H54 (cell line): Measurements from ENCODE around the gene CRYZL1.

ENCODE experiments used
- DNase-seq: peaks from one replicate; pipeline ENCODE4 v3.0.0; 2011; ENCODE audit warnings: low spot score, mixed read lengths; ENCODE audit not compliant: insufficient read length
- FAIRE-seq: peaks from 3 replicates; lab custom pipeline; 2011; peaks lifted over from hg19 to GRCh38; lab: Jason Lieb, UNC
- POLR2A ChIP-seq: IDR thresholded peaks from 2 replicates; pipeline ENCODE4 v1.6.1; 2011; ENCODE audit warnings: low read depth, mild to moderate bottlenecking, low read length

The CRYZL1 gene

GRCh38 chr21:33670076-33670978 is 28.8 kb upstream of the CRYZL1 start:
- DNase-seq = no peak
- FAIRE-seq = no peak
- TF ChIP-seq POLR2A = no peak

GRCh38 chr21:33668620-33669019 is 27.1 kb upstream of the CRYZL1 start:
- TF ChIP-seq POLR2A = no peak
- DNase-seq (no peak), FAIRE-seq (no peak)

DNA sequence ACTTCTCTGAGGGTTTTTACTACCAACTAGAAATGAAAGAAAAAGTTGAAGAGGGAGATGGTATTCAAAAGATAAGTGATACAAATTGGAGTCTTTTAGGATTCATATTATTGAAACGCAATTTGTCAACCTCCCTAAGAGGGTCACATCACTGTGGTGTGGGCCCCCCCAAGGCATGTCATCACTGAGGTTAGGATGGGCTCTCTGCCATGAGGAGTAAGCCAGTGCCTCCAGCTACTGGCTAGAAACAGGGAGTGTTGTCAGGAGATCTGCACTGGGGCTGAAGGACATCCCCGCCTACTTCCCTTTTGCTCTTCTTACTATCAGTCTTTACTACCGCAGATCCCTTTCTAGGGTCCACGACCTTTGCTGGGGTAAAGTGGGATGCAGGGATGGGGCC is 26.6 kb upstream of the CRYZL1 start:
- FAIRE-seq (no peak), DNase-seq (no peak)
- TF ChIP-seq POLR2A = no peak

DNA sequence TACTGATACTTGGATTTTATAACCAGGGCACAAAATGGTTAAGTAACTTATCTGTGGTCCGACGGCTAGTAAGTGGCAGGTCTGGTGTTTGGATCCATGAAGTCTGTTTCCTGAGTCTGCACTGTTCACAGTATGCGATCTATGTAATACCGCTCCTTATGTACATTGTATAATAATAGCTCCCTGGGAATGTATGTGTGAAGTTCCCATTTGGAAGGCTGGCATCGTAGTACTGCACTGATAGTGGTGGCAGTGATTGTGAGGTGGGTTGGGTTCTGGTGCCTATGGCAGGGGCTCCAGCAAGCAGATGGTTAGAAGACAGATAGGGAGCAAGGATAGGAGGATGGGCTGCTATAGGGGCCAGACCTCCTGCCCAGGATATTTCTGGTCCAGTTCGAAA is 26.1 kb upstream of the CRYZL1 start:
- no peak for TF ChIP-seq POLR2A
- no peak for DNase-seq
- no peak for FAIRE-seq

GRCh38 chr21:33666153-33666552 is 24.6 kb upstream of the CRYZL1 start:
- no peak for TF ChIP-seq POLR2A
- FAIRE-seq (no peak), DNase-seq (no peak)

GRCh38 chr21:33664135-33664534 is 22.6 kb upstream of the CRYZL1 start:
- TF ChIP-seq POLR2A = no peak
- DNase-seq (no peak), FAIRE-seq (no peak)

DNA sequence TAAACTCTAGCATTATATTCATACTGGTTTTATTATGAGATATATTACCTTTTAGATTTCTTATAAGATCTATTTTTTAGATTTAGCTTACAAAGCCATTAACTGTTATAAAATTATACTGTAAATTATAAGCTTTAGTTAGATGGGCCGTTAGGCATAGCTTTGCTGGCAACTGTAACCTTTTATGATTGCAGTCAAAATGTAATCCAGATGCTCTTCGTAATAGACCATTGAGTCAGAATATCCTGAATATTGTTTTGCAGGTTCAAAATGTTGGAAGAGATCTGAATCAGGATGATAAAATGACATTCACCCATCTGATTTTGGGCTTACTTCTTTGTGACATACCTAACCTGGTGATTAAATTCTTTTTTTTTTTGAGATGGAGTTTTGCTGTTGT is 21.7 kb upstream of the CRYZL1 start:
- FAIRE-seq (no peak), DNase-seq (no peak)
- TF ChIP-seq POLR2A = no peak

DNA sequence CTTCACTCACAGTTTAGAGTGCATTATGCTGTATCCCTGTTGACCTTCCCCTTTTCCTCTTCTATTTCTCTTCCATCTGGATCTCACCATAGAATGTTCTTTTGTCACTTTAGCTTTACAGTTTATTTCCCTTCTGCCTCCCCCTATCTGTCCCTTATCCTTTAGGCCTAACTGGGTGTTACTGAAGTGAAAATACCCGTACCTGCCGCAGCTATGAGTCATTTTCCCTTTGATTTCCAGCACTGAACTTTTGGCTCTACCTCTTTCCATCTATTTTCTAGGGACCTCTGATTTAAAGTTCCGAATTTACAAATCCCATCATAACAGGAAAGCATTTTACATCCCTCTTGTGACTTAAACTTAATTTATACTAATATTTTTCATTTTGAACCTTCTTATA is 20.5 kb upstream of the CRYZL1 start:
- FAIRE-seq = no peak
- no peak for TF ChIP-seq POLR2A

GRCh38 chr21:33661146-33661545 is 19.6 kb upstream of the CRYZL1 start:
- FAIRE-seq (no peak), DNase-seq (no peak)
- TF ChIP-seq POLR2A = no peak

More for the DNA sequence above, 20.5 kb upstream of the CRYZL1 start:
- DNase-seq = no peak

DNA sequence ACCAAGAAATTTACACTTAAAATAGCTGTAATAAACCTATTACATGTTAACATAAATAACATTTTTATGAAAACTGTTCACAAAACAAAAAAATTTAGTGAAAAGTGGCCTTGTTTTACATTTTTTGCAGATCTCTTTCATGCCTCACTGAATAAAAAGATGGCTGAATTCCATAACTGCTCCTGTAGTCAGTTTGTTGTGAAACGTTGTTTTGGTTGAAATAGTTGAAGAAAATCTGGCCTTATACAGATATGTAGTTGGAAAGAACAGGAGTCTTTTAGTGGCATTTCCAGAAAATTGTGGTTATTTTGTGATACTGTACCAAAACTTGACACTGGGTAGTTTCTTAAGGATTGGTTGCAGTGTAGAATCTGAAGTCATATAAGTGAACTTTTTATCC is 18.9 kb upstream of the CRYZL1 start:
- FAIRE-seq = no peak
- DNase-seq = no peak
- TF ChIP-seq POLR2A = no peak

DNA sequence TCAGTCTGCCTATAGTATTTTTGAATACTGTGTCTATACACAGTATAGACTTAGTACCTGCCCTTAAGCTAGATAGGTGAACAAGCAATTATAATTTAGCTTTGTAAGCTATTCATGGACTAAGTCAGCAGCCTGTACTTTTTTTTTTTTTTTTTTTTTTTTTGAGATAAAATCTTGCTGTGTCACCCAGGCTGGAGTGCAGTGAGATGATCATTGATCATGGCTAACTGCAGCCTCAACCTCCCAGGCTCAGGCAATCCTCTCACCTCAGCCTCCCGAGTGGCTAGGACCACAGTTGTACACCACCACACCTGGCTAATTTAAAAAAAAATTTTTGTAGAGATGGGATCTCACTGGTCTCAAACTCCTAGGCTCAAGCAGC is 18.0 kb upstream of the CRYZL1 start:
- no peak for TF ChIP-seq POLR2A
- no peak for DNase-seq
- FAIRE-seq = no peak

DNA sequence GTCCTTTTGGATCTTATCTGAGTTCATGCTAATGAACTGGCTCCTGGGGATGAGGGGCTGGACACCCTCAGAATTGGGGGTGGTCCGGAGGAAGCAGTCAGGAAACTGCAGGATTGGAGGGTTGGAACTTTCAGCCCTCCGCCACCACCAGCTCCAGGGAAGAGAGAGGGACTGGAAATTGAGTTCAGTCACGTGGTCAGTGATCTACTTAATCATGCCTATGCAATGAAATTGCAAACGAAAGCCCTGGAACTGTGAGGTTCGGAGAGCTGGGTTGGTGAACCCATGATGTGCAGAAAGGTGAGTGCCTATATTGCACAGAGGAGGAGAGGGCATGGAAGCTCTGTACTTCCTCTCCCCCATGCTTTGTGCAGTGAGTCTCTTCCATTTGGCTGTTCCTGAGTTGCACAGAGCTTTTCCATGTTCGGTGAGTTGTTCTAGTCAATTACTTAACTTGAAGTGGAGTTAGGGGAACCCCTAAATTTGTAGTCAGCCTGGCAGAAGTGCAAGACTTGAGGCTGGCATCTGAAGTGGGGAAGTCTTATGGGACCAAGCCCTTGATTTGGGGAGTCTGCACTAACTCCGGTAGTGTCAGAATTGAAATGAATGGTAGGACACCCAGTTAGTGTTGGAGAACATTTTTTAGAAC is 17.5 kb upstream of the CRYZL1 start:
- TF ChIP-seq POLR2A = no peak
- FAIRE-seq (no peak), DNase-seq (no peak)

DNA sequence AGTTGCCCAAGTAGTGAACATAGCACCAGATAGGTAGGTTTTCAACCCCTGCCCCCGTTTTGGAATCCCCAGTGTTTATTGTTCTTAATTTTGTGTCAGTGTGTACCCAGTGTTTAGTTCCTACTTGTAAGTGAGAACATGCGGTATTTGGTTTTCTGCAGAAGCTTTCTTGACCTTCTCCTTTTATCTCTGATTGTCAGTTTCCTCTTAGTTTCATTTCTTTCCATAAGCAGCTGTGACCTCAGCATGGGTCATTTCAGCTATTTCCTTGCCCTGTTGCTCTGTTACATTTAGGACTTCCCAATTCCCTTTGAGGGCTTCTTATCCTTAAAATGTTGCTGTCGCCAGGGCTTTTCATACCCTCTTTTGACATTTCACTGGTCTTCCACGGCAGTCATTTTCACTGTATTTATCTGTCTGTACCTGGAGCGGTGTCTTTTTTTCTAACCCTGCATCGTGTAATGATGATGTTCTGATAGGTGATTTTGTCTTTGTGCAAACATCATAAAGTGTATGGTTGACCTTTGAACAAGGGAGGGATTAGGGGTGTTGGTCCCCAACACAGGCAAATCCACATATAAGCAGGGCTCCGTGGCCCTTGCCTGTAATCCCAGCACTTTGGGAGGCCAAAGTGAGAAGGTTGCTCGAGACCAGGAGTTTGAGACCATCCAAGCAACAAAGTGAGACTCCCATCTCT is 15.7 kb upstream of the CRYZL1 start:
- FAIRE-seq = no peak
- no peak for DNase-seq
- TF ChIP-seq POLR2A = no peak

GRCh38 chr21:33655588-33656221 is 14.2 kb upstream of the CRYZL1 start:
- FAIRE-seq (peak; percentile 95), DNase-seq (peak; percentile 66)
- no peak for TF ChIP-seq POLR2A
